Measurements from ENCODE around the gene TBC1D22B. TPM values are rescaled to one million over a fixed set of nuclear protein-coding genes. Genes with fewer than 3 reads are reported as not detected.

The TBC1D22B gene
- total RNA-seq, 1 donor from 2014 or later = 3.7 TPM

DNA sequence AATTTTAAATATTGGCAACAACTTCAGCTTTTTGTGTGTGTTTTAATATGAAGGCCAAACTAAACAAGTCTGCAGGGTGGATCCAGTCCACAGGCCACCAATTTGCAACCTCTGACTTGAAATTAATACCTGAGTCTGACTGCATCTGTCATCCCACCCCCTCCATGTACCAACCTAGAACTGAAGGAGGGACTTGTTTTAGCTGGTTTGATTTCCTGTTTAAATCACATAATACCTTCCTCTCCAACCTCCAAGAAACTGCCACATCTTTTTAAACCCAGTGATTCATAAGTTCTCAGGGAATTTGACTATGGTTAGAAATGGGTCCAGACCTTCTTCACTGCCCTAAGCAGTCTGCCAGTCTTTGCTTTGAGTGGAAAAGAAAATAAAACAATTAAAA is 117.8 kb downstream of the TBC1D22B start:
- no peaks in the 10 kb centered on the region for H3K9me3 ChIP-seq (ENCODE audit: control insufficient read depth in 3 of 3, low read length in 3 of 3)
- peaks cover 4 to 42% (median 22%) of the 10 kb centered on the region in 3 donors for H3K36me3 ChIP-seq (ENCODE audit: control insufficient read depth in 3 of 3, insufficient read depth in 3 of 3, low read length in 3 of 3)
- no peak overlapping the region for H3K9ac ChIP-seq (ENCODE audit: low read depth in 1 of 3, low read length in 3 of 3)
- no peak overlapping the region for H3K4me3 ChIP-seq (ENCODE audit: low read length in 3 of 3)
- no peaks in the 10 kb centered on the region for H3K4me1 ChIP-seq (ENCODE audit: control insufficient read depth in 3 of 3, insufficient read depth in 3 of 3, low read length in 3 of 3)
- H3K27me3 ChIP-seq (ENCODE audit: control insufficient read depth in 3 of 3, insufficient read depth in 3 of 3, low read length in 3 of 3) = no peaks in the 10 kb centered on the region
- no peak overlapping the region for H3K27ac ChIP-seq (ENCODE audit: low read depth, low read length)

DNA sequence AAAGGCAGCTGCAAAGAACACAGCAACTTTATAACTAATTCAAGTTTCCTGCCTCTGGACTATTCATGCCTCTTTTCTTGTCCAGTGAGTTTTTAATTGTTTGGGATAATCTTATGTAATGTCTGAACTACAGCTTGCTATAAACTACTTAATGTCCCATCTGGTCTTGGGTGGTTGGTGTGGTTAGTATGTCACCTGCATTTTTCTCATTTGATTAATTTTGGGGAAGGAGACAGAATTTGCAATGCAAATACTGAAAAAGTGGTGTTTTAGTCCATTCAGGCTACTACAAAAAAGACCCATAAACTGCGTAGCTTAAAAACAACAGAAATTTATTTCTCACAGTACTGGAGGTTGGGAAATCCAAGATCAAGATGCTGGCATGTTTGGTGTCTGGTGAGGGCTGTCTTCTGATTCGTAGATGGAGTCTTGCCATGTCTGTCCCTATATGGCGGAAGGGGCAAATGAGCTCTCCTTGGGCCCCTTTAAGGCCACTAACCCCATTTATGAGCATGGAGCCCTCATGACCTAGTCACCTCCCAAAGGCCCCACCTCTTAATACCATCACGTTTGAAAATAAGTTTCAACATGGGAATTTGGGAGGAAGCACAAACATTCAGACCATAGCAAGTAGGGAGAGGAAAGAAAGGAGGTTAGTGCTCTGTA is 118.6 kb downstream of the TBC1D22B start:
- Histone ChIP-seq H3K9ac (ENCODE audit: low read depth in 1 of 3, low read length in 3 of 3) (no peak overlapping the region), H3K4me3 (ENCODE audit: low read length in 3 of 3) (no peak overlapping the region), H3K4me1 (ENCODE audit: control insufficient read depth in 3 of 3, insufficient read depth in 3 of 3, low read length in 3 of 3) (no peaks in the 10 kb centered on the region), H3K27me3 (ENCODE audit: control insufficient read depth in 3 of 3, insufficient read depth in 3 of 3, low read length in 3 of 3) (no peaks in the 10 kb centered on the region), H3K27ac (ENCODE audit: low read depth, low read length) (no peak overlapping the region), H3K36me3 (ENCODE audit: control insufficient read depth in 3 of 3, insufficient read depth in 3 of 3, low read length in 3 of 3) (peaks cover 3 to 44% (median 22%) of the 10 kb centered on the region in 3 donors), H3K9me3 (ENCODE audit: control insufficient read depth in 3 of 3, low read length in 3 of 3) (no peaks in the 10 kb centered on the region)

DNA sequence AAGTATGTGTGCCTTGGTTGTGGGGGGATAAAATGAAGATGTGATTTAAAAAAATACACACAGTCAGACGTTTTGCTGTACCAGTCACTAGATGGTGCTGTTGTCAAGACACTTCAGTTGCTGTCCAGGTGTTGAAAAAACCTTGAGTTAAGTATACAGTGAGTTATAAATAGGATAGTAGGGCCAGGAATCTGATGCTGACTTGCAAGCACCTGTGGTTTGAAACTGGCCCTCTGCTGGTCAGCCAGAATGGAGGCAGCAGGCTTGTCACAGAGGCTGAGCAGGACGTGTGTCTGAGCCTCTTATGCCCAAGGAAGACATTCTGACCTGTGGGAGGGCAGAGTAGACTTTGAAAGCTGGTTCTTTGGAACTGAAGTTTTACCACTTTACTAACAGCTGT is 124.0 kb downstream of the TBC1D22B start:
- H3K4me1 ChIP-seq (ENCODE audit: control insufficient read depth in 3 of 3, insufficient read depth in 3 of 3, low read length in 3 of 3) = no peaks in the 10 kb centered on the region
- no peak overlapping the region for H3K9ac ChIP-seq (ENCODE audit: low read depth in 1 of 3, low read length in 3 of 3)
- H3K9me3 ChIP-seq (ENCODE audit: control insufficient read depth in 3 of 3, low read length in 3 of 3) = no peaks in the 10 kb centered on the region
- H3K27me3 ChIP-seq (ENCODE audit: control insufficient read depth in 3 of 3, insufficient read depth in 3 of 3, low read length in 3 of 3) = no peaks in the 10 kb centered on the region
- no peak overlapping the region for H3K4me3 ChIP-seq (ENCODE audit: low read length in 3 of 3)
- H3K36me3 ChIP-seq (ENCODE audit: control insufficient read depth in 3 of 3, insufficient read depth in 3 of 3, low read length in 3 of 3) = peaks cover 13 to 34% (median 15%) of the 10 kb centered on the region in 3 donors
- H3K27ac ChIP-seq (ENCODE audit: low read depth, low read length) = no peak overlapping the region

Small RNA genes lying within 50 kb of the gene (small RNA-seq; reads per million reads assigned to genes)
- not detected for gene AL096712.1
- gene RN7SL273P = not detected

Other genes starting within 250 kb of the TBC1D22B start
- 20.4 TPM for gene PIM1, start 87.6 kb upstream of the TBC1D22B start, total RNA-seq
- under 0.01 TPM for gene TMEM217, start 372 bp downstream of the TBC1D22B start, total RNA-seq
- gene RNF8, start 96.2 kb downstream of the TBC1D22B start, total RNA-seq = 6.3 TPM
- gene CMTR1, start 175.4 kb downstream of the TBC1D22B start, total RNA-seq = 29.2 TPM
- gene CCDC167, start 242.1 kb downstream of the TBC1D22B start, total RNA-seq = 16.2 TPM

All from skeletal muscle tissue (tissue), 5 donors.